Left forelimb (tissue), 1 donor: ENCODE measurements around the gene ERFE.

Source experiments
- DNase-seq: peaks from one replicate; pipeline ENCODE4 v3.0.0-alpha.2; 2018; ENCODE audit warnings: low spot score

ERFE gene

DNA sequence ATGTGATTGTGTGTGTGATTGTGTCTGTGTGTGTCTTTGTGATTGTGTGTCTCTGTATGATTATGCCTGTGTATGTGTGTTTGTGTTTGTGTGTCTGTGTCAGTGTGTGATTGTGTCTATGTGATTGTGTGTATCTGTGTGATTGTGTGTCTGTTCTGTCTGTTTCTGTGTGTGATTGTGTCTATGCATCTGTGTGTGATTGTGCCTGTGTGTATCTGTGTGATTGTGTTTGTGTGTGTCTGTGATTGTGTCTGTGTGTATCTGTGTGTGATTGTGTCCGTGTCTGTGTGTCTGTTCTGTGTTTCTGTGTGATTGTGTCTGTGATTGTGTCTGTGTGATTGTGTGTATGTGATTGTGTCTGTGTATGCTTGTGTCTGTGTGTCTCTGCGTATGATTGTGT, 32.4 kb upstream of the ERFE start:
- no peak for DNase-seq

DNA sequence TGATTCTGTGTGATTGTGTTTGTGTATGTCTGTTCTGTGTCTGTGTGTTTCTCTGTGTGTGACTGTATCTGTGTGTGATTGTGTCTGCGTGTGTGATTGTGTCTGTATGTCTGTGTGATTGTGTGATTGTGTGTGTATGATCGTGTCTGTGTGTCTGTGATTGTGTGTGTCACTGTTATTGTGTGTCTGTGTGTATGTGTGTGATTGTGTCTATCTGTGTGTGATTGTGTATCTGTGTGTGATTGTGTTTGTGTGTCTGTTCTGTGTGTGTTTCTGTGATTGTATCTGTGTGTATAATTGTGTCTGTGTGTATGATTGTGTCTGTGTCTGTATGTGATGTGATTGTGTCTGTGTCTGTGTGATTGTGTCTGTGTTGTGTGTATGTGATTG, 32.0 kb upstream of the ERFE start:
- no peak for DNase-seq

DNA sequence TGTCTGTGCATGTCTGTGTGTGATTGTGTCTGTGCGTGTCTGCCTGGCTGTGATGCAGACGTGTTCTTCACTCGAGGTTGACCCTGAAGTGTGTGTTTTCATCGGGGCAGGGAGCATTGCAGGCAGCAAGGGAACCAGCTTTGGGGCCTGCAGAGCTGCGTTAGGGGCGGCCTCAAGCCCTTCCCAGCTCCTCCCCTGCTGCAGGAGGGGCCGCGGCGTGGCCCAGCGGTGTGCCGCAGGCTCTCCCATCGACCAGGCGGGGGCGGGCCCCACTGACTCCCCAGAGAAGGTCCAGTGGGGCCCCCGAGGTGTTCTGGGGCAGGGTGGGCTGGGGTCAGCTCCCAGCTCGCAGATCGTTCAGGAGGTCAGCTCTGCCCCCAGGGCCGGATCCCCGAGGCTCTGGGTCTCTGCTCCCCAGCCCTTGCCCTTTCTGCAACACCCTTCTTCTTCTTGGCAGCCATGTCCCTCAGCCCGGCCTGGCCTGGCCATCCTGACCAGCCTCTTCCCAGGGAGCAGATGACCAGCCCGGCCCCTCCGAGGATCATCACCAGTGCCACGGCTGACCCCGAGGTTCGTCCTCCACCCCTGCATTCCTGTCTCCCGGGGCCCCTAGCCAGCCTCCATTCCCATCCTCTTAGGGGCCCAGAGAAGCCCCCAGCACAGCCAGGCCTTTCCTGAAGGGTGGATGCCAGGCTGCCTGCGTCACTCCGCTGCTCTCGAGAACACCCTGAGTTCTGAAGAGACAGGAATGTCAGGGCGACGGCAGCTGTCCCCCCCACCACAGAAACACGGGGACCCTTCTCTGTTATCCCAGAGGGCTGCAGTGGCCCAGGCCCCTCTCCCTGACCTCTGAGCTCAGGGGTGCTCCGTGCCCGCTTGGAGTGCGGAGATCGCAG, 31.4 kb upstream of the ERFE start:
- no peak for DNase-seq

DNA sequence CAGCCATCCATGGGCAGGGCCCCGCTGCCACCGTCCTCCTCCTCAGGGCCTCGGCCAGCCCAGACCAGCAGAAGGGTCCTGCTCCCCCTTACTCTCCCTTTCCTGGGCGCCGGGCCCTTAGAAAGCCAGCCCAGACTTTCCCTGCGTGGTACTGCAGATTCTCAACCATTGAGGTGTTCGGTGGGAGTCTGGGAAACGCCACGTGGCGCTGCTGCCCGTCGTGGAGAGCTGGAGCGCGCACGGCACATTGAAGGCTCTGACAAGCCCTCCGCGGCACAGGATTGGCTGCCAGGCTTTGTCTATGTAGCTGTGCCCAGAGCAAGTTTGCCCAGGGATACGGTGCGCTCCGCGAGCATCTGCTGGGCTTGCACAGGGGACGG, 30.7 kb upstream of the ERFE start:
- DNase-seq = no peak

DNA sequence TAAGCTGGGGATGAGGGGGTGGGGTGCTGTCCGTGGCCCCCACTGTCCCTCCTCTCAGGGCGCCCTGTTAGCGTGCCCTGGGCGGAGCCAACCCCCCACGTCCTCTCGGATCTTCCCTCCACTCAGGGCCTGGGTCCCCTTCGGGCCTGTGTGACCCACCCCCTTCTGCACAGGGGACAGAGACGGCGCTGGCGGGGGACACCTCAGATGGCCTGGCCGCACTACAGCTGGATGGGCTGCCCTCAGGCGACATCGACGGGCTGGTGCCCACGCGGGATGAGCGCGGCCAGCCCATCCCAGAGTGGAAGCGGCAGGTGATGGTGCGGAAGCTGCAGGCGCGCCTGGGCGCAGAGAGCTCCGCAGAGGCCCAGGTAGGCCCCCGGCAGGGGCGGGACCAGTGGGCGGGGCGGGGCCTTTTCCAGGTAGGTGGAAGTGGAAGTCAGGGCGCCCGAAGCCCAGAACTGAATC, 30.2 kb upstream of the ERFE start:
- DNase-seq = no peak

DNA sequence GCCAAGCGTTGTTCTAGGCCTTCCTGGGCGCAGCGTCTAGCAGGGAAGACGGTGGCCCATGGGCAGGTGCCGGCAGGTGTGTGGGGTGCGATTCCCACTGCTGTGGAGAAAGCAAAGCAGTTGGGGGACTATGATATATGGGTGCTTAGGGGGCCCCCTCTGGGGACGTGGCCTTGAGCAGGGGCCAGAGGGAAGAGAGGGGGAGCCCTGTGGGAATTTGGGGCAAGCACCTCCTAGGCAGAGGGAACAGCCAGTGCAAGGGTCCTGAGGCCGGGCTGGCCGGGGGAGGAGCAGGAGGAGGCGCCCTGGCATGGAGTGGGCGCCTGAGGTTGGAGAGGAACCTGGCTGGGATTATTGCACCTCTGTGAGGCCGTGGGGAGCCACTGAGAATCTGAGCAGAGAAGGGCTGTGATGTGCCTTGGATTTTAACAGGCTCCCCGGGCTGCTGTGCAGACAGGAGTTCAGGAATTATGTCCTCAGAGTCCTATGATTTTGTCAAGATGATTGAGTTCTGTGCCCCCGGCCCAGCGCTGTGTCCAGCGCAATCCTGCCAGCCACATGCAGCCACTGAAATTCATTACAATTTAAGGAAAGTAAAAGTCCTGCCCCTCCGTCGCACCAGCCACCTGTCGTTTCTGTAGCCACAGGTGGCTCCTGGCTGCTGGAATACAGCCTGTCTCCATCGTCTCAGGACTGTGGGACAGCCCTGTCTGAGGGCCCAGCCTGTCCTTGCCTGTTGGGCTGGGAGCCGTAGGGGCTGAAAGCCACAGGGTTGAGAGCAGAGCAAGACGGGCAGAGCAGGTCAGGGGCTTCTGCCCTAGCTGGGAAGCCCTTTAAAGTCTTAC, 29.4 kb upstream of the ERFE start:
- no peak for DNase-seq

DNA sequence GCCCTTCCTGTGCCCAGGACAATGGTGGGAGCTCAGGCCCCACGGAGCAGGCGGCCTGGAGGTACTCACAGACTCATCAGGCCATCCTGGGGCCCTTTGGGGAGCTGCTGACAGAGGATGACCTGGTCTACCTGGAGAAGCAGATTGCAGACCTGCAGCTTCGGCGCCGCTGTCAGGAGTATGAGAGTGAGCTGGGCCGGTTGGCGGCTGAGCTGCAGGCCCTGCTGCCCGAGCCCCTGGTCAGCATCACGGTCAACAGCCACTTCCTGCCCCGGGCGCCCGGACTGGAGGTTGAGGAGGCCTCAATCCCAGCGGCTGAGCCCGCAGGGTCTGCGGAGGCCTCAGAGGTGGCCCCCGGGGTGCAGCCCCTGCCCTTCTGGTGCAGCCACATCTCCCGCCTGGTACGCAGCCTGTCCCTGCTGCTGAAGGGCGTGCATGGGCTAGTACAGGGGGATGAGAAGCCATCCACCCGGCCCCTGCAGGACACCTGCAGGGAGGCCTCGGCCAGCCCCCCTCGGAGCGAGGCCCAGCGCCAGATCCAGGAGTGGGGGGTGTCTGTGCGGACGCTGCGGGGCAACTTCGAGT, 28.6 kb upstream of the ERFE start:
- DNase-seq = no peak

DNA sequence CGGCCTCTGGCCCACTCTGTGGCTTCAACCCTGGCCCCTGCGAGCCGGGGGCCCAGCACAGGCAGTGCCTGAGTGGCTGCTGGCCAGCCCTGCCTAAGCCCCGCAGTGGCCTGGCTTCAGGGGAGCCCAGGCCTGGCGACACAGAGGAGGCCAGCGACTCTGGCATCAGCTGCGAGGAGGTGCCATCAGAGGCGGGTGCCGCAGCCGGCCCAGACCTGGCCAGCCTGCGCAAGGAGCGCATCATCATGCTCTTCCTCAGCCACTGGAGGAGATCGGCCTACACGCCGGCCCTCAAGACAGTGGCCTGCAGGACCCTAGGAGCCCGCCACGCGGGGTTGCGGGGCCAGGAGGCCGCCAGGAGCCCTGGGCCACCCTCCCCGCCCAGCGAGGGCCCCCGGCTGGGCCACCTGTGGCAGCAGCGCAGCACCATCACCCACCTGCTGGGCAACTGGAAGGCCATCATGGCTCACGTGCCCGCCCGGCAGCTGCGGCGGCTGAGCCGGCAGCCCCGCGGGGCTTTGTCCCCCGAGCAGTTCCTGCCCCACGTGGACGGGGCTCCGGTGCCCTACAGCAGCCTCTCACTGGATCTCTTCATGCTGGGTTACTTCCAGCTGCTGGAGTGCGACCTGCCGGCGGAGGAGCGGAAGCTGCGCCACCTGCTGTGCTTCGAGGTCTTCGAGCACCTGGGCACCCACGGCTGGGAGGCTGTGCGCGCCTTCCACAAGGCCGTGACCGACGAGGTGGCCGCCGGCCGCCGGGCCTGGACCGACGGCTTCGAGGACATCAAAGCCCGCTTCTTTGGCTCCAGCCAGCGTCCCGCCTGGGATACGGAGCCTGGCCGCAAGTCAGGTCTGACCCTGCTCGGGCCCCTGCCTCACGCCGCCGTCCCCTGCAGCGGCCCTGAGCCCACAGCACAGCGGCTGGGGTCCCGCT, 27.8 kb upstream of the ERFE start:
- no peak for DNase-seq

DNA sequence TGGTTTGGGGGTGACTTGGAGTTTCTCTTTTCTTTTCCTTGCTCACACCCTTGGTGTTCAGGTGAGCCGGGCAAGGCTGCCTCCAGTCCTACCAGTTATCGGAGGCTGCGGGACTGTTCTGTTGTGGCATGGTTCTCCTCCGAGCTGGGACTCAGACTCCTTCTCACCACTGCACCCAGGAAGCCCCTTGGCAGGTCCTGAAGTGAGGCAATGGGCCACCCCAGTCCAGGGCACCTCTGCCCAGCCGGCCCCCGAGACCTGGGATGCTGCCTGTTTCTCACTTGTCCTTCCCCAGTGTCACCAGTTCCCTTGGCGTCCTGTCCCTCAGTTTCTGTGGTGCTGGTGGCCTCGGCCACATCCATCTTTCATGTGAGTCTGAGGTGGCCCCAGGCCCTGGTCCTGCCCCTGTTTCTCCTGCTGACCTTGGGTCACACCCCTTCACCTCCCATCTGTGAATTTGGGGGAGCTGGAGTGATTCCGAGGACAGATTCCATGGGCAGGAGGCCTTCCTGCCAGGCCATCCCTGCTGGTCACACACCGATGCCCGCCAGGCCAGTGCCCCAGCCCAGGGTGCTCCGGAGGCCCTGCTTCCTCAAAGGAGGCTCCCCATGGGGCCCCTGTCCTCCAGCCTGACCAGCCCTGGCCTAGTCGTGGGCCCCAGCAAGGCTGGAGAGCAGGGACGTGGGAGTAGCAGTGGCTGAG, 26.9 kb upstream of the ERFE start:
- DNase-seq = no peak

DNA sequence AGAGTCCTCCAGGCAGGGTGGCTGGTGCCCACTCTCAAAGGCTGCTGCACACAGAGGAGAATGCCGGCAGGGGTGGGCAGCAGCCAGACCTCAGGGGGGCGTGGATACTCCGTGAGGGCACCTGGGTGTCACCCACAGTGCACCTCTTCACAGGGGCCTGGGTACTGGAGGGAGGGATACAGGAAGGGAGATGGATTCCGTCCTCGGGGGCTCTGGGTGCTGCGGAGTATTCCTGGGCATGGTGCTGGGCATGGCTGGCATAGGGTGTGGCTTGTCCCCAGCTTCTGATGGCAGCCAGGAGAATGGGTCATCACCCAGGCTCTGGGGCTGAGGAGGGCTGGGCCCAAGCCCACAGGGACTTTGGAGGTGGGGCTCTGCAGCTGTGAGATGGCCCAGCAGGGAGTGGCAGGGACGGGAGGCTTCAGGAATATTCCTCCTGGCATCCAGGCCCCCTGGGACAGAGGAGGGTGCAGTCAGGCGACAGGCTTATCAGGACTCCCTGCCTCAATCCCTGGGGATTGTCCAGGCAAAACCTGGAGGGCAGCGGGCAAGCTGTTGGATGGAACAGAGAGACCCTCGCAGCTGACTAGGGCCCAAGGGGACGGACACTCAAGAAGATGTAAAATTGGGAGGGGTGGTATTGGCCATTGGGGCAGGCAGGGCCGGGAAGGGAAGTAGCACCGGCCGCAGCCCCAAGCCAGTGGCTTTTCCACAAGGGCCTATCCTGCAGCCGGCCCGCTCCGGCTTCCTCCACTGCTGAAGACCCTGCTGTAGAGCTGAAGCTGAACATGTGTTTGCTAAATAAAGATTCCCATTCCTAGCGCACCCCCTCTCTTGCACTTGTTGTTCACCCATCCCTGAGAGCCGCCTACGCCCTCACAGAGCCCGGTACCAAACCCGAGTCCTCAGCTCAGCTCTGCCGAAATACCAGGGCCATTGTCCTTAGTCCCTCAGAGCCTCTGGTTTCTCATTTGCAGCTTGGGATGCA, 26.0 kb upstream of the ERFE start:
- no peak for DNase-seq

DNA sequence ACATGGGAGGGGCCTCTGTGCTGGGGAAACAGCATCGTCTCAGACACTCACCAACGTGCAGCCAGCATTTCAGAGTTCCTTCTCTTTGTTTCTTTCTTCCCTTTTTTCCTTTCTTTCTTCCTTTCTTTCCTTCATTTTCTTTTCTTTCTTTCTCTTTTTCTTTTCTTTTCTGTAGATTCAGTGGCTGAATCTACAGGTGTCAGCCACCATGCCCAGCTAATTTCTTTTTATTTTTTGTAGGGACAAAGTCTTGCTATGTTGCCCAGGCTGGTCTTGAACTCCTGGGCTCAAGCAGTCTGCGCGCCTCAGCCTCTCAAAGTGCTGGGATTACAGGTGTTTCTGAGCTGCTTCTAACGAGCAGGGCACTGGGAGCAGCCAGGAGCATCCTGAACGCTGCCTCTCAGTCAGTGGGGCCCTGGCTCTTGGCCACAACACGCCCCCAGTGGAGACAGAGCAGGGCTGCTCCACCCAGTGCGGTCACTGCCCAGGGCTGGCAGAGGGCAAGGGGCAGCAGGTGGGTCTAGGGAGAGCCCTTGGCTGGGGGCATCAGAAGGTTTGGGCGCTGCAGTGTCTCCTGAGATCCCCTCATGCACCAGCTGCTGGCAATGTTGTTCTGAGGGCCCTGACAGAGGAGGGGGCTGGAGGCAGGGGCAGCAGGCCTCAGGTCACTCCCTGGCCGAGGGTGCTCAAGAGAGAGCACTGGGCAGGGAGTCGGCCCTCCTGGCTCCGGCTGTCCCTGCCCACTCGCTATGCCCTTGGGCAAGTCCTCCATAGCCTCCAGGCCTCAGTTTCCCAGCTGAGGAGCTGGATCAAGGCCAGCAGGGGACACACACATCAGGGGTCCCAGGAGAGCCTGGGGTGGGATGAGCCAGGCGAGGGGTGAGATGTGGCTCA, 25.0 kb upstream of the ERFE start:
- DNase-seq = no peak

DNA sequence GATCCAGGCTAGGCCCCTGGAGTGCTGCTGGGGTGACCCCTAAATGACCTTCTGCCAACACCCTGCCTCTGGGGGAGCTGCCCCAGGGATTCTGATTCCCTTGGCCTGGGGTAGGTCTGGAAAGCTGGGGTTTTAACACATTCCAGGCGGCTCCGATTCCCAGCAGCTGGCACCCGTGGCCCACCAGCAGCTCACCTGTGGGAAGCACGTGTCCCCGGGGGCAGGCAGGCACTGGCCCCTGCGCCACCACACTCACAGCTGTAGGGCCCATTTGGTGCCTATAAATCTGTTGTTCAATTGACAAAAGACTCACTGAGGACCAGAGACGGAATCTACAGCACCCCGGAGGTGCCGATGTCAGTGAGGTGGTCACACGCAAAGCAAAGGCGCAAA, 24.4 kb upstream of the ERFE start:
- DNase-seq = no peak

DNA sequence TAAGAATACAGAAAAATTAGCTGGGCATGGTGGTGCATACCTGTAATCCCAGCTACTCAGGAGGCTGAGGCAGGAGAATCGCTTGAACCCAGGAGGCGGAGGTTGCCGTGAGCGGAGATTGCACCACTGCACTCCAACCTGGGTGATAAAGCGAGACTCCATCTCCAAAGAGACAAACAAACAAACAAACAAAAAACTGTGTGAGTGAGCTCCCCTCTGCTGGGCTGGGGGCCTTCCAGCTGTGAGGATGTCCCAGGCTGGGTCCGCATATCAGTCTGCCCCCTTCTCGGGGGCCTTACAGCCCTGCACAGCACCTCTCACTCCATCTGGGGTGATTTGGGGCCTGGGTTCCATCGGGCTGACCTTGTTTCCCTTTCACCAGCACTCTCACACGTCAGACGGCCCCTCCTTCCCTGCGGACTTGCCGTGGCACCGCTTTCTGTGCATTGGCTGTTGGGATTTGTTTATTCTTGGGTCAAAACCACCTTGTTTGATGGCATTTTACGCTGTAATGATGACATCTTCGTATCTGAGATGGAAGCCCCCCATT, 23.1 kb upstream of the ERFE start:
- DNase-seq = no peak

DNA sequence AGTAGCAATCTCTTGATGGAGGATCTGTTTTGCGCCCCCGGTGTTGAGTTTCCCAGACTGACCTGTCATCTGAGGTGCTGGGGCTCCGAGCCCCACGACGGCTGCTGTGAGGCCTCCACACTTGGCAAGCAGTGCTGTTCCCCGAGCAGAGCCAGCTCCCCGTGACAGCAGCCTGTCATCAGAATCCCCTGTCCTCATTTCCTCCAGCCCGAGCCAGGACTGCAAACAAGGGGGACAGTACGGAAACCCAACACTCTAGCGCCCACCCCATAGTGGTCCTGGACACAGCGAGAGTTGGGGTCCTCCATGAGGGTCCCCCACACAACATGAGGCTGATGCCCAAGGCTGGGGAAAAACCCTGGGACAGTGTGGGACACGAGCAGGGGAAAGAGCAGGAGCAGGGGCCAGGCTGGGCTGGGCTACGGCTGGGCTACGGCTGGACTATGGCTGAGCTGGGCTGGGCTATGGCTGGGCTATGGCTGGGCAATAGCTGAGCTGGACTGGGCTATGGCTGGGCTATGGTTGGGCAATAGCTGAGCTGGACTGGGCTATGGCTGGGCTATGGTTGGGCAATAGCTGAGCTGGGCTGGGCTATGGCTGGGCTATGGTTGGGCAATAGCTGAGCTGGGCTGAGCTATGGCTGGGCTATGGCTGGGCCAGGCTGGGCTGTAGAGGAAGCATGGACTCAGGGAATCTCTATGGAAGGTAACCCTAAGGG, 21.8 kb upstream of the ERFE start:
- no peak for DNase-seq

DNA sequence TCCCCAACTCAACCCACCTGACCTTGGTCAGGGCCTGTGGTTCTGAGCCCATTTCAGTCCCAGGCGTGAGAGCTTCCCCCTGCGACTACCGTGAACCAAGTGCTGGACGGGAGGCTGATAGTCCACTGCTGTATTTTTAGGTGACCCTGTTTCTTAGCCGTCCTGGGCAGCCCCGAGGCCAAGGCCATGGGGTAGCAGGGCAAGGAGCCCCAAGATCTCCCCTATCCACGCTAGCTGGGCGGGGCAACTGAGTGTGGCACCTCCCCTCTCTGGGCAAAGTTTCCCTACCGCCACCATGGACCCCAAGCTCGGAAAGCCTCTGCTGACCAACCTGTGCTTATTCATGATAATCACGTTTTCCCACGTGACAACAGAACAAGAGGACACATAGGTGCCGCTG, 20.9 kb upstream of the ERFE start:
- no peak for DNase-seq

DNA sequence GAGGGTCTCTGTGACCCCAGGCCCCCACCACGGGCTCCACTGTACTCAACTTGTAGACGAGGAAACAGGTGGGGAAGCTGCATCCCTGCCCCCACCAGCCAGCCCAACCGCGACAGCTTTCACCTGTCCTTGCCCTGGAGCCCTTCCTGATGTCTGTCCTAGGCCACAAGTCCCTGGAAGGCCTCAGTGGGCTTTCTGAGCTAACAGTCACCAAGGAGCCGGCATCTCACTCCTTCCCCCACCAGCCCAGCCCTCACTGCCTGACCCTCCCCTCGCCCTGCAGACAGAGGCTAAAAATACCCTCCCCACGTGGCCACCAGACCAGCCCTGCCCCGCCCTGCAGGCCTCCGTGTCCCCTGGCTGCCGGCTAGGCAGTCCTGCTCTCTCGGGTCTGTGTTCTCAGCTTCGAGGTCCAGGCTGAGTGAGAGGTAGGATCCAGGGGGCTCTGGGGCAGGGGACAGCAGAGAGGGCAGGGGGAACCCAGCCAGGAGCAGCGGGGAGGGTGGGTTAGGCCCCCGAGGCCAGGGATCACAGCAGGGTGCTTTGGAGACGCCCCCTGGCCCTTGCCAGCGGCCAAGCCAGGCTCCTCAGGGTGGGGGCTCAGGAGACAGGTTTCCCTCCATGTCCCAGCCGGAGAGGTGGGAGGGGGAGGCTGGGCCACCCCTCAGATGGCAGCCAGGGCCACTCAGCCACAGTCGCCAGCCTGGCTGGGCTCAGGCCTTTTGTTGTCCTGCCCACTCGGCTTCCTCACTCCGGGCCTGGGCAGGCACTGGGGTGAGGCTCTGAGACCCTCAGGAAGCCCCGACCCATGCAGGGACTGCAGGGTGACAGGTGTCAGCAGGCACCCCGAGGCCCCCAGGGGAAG, 20.2 kb upstream of the ERFE start, which contains the start of gene KLHL30:
TSS of gene KLHL30 (plus strand) at position 338 of the 865 bp plus-strand sequence. CDS start 2,087 bp downstream, outside the sequence.
- DNase-seq = no peak
